Measurements from ENCODE around the gene SMIM36. TPM values are rescaled to one million over a fixed set of nuclear protein-coding genes. Genes with fewer than 3 reads are reported as not detected.
A peak's percentile ranks its signal among the peaks of the same experiment; 100 is the strongest.
"Not testable (repeated sequence)": the region's sequence is repeated elsewhere in the genome, so short reads cannot be mapped to it uniquely, and the experiment has no call there.

Gene SMIM36
- total and polyA plus RNA-seq, 12 donors: not detected

DNA sequence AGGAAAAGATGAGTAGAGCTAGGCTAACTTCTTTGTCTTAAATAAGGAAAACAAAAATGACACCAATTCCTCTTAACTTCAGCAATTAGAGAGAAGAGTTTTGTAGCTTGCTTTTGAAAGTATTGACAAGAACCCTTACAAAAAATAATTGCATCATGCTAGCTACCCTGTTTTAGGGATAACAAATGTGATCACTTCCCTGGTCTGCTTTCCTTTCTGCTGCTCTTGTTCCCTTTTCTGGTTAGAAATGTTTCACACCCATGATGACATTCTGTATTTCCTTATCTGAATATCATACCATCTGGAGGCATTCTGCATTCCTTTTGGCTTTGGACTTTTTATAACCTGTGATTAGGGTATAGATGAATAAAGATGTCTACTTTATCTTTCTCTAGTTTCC lies 9.9 kb upstream of the SMIM36 start:
- H3K27me3 ChIP-seq: peaks cover 6% of the 10 kb centered on the region
- TF ChIP-seq POLR2A (IDR thresholded peaks at IDR 0.05): no peak
- TF ChIP-seq, protein P1, sequence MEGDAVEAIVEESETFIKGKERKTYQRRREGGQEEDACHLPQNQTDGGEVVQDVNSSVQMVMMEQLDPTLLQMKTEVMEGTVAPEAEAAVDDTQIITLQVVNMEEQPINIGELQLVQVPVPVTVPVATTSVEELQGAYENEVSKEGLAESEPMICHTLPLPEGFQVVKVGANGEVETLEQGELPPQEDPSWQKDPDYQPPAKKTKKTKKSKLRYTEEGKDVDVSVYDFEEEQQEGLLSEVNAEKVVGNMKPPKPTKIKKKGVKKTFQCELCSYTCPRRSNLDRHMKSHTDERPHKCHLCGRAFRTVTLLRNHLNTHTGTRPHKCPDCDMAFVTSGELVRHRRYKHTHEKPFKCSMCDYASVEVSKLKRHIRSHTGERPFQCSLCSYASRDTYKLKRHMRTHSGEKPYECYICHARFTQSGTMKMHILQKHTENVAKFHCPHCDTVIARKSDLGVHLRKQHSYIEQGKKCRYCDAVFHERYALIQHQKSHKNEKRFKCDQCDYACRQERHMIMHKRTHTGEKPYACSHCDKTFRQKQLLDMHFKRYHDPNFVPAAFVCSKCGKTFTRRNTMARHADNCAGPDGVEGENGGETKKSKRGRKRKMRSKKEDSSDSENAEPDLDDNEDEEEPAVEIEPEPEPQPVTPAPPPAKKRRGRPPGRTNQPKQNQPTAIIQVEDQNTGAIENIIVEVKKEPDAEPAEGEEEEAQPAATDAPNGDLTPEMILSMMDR (IDR thresholded peaks at IDR 0.05): no peak
- H3K4me1 ChIP-seq (replicated peaks in 1 of 2): no peaks in the 10 kb centered on the region
- no peak overlapping the region for H3K27ac ChIP-seq
- H3K4me3 ChIP-seq: no peak overlapping the region
- no peaks in the 10 kb centered on the region for H3K9me3 ChIP-seq (replicated peaks in 1 of 3)
- intact Hi-C loops (cut with DNase I): loop anchor here in 1 of 2 donors (10.0 kb wide), 3 partner anchors 84 to 254 kb away; no protein-coding TSS in a partner anchor
- DNase-seq: no peak
- H3K36me3 ChIP-seq (replicated peaks in 1 of 2): no peaks in the 10 kb centered on the region

DNA sequence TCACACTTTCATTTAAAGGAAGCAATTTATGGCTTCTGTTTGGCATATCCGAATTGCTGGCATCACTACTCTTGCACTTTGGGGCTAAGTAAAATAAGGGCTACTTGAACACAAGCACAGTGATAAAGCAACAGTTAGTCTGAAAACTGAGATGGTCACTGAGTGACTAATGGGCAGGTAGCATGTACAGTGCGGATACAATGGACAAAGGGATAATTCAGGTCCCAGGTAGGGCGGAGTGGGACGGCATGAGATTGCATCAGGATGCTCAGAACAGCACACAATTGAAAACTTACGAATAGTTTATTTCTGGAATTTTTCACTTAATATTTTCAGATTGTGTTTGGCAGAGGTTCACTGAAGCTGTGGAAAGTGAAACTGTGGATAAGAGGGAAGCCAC lies 9.2 kb upstream of the SMIM36 start:
- DNase-seq: no peak
- TF ChIP-seq POLR2A (IDR thresholded peaks at IDR 0.05): no peak
- TF ChIP-seq, protein P1 (IDR thresholded peaks at IDR 0.05): no peak
- 75 to 79% (median 76%) methylated on average over 5 of the region's 5 CpGs for WGBS, 4 donors
- H3K9me3 ChIP-seq (replicated peaks in 1 of 3): no peaks in the 10 kb centered on the region
- H3K4me3 ChIP-seq: no peak overlapping the region
- intact Hi-C loops (cut with DNase I): loop anchor here in 1 of 2 donors (10.0 kb wide), 3 partner anchors 84 to 254 kb away; no protein-coding TSS in a partner anchor
- H3K27ac ChIP-seq: no peak overlapping the region
- no peaks in the 10 kb centered on the region for H3K36me3 ChIP-seq (replicated peaks in 1 of 2)
- peaks cover 6% of the 10 kb centered on the region for H3K27me3 ChIP-seq
- H3K4me1 ChIP-seq (replicated peaks in 1 of 2): no peaks in the 10 kb centered on the region

DNA sequence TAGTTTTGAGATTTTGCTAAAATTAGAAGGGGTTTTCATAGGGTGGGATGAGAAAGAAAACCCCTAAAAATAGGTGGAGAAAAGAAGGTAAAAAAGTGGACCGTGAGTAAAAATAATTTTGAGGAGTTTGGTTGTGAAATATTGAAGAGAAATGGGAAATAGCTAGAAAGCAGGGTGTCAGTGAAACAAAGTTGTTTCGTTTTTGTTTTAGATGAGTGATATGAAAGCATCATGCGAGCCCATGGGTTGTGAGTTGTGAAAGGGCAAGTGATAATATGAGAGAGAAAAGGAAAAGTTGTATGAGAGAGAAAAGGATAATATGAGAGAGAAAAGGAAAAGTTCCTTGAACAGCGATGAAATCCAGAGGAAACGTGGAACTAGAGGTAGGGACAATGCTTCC lies 7.3 kb upstream of the SMIM36 start:
- no peak overlapping the region for H3K4me3 ChIP-seq
- no peaks in the 10 kb centered on the region for H3K36me3 ChIP-seq (replicated peaks in 1 of 2)
- TF ChIP-seq POLR2A (IDR thresholded peaks at IDR 0.05): no peak
- TF ChIP-seq, protein P1 (IDR thresholded peaks at IDR 0.05): no peak
- peaks cover 0 to 8% of the 10 kb centered on the region in 2 donors for H3K4me1 ChIP-seq (replicated peaks in 1 of 2)
- intact Hi-C loops (cut with DNase I): loop anchor here (10.0 kb wide), 3 partner anchors 164 to 524 kb away; no protein-coding TSS in a partner anchor
- H3K27me3 ChIP-seq: peaks cover 6% of the 10 kb centered on the region
- no peak for DNase-seq
- no peak overlapping the region for H3K27ac ChIP-seq
- WGBS, 4 donors: 65 to 76% (median 71%) methylated on average over 5 of the region's 5 CpGs
- no peaks in the 10 kb centered on the region for H3K9me3 ChIP-seq (replicated peaks in 1 of 3)

DNA sequence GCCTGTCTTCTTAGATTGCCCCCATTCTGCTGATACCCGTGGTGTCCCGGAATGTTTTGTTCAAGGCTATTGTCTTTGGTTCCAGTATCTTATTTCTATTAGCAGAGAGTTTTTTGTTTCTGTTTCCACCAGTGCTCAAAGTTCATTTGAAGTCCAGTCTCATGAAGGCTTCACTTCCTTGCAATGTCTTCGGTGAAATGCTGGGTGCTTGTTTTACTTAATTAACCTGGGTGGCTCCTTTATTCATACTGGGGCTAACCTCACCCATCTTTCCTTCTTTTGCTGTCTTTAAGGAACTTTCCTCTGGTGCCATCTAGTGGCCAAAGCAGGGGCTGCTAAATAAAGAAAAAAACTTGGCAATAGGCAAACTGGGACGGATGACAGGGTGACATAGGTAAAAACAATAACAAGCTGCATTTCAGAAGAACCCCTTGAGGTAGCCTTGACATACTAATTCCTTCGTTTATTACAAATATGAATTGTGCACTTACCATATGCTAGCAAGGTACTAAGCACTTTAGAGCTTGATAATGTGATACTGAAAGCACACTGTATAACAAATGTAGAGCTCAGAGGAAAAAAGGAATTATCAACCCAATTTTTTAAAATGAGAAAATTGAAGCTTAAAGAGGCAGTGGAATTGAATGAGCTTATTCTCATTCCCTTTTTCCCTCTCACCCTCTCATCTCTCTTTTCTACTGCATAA lies 2.8 kb upstream of the SMIM36 start:
- peak; percentile 43 to 90 (median 73) for DNase-seq
- Histone ChIP-seq H3K36me3 (replicated peaks in 1 of 2) (no peaks in the 10 kb centered on the region), H3K27me3 (no peaks in the 10 kb centered on the region), H3K4me3 (no peak overlapping the region), H3K27ac (no peak overlapping the region), H3K4me1 (replicated peaks in 1 of 2) (peaks cover 0 to 11% of the 10 kb centered on the region in 2 donors), H3K9me3 (replicated peaks in 1 of 3) (no peaks in the 10 kb centered on the region)
- 4 to 12% (median 8%) methylated on average over 5 of the region's 5 CpGs for WGBS, 4 donors
- no peak for TF ChIP-seq POLR2A (IDR thresholded peaks at IDR 0.05)
- TF ChIP-seq, protein P1 (IDR thresholded peaks at IDR 0.05): peak; percentile 83 to 94 (median 85)
- intact Hi-C loops (cut with DNase I): loop anchor here (10.0 kb wide), 3 partner anchors 159 to 519 kb away; no protein-coding TSS in a partner anchor

DNA sequence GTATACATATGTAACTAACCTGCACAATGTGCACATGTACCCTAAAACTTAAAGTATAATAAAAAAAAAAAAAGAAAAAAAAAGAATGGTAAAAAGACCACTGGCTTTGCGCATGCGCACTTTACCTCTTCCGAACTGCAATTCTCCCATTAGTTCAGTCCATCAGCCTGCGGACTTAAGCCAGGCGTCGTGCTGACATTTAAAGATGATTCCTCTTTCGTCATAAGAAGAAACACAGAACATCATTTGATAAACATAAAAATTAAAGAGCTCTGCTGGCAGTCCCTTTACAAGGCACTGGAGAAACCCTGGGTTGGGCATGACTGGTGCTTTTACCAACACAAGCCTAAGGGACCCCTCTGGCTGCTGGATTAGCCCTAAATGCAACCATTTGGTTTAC lies 3.6 kb downstream of the SMIM36 start:
- H3K4me1 ChIP-seq (replicated peaks in 1 of 2); DNase-seq; H3K9me3 ChIP-seq (replicated peaks in 1 of 3); H3K36me3 ChIP-seq (replicated peaks in 1 of 2); H3K27ac ChIP-seq; H3K27me3 ChIP-seq; H3K4me3 ChIP-seq; intact Hi-C loops (cut with DNase I): not testable (repeated sequence)
- WGBS, 4 donors: 74 to 96% (median 83%) methylated on average over 7 of the region's 7 CpGs

DNA sequence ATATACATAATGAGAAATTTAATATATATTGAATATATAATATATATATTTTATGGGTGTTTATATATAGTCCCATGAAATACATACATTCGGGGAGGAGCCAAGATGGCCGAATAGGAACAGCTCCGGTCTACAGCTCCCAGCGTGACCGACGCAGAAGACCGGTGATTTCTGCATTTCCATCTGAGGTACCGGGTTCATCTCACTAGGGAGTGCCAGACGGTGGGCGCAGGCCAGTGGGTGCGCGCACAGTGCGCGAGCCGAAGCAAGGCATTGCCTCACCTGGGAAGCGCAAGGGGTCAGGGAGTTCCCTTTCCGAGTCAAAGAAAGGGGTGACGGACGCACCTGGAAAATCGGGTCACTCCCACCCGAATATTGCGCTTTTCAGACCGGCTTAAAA lies 9.6 kb downstream of the SMIM36 start:
- H3K9me3 ChIP-seq (replicated peaks in 1 of 3); H3K4me3 ChIP-seq; H3K36me3 ChIP-seq (replicated peaks in 1 of 2); DNase-seq; H3K4me1 ChIP-seq (replicated peaks in 1 of 2); intact Hi-C loops (cut with DNase I); H3K27me3 ChIP-seq; H3K27ac ChIP-seq: not testable (repeated sequence)
- 92 to 96% (median 93%) methylated on average over 12 to 18 of the region's 23 CpGs for WGBS, 4 donors
